22Rv1 (cell line): ENCODE data around the gene CPAMD8.
"Not testable (repeated sequence)": the region's sequence is repeated elsewhere in the genome, so short reads cannot be mapped to it uniquely, and the experiment has no call there.

Experiments used
- H3K27ac ChIP-seq: fragments of 450-650 bp; 2 replicates; pipeline ENCODE4 v1.5.1; 2017
- CTCF ChIP-seq: fragments of 450-650 bp; IDR thresholded peaks from 2 replicates; pipeline ENCODE4 v1.5.1; 2017; ENCODE audit warnings: mild to moderate bottlenecking
- ZFX ChIP-seq: fragments of 450-650 bp; IDR thresholded peaks from 2 replicates; pipeline ENCODE4 v1.6.1; 2017; ENCODE audit warnings: antibody characterized with exemption, borderline replicate concordance

Gene CPAMD8

DNA sequence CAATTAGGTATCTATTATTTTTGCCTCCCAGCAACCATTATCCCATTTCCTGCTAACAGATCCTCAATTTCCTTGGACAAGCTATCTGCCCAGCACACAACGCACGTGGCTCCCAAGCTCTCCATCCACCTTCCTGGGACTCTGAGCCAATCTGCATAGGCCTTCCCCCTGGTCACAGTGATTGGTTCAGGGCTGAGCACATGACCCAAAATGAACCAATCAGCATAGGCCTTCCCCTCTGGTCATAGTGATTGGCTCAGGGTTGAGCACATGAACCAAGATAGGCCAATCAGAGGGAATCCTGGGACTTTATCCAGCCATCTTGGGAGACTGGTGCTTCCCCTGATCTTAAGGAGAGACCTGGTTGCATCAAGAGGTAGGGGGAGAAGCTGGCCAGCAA, 5.8 kb downstream of the CPAMD8 start:
- TF ChIP-seq ZFX (no peak), CTCF (no peak)
- no peak overlapping the region for H3K27ac ChIP-seq

- H3K27ac ChIP-seq = no peak overlapping the region
- no peak for TF ChIP-seq ZFX
- TF ChIP-seq CTCF = no peak
Measured at GRCh38 chr19:17020385-17020784, 6.2 kb downstream of the CPAMD8 start.

GRCh38 chr19:17014212-17014861, 12.3 kb downstream of the CPAMD8 start:
- not testable (repeated sequence) for H3K27ac ChIP-seq

GRCh38 chr19:17011485-17011884, 15.1 kb downstream of the CPAMD8 start:
- TF ChIP-seq CTCF = no peak
- no peak for TF ChIP-seq ZFX

GRCh38 chr19:17006579-17006978, 20.0 kb downstream of the CPAMD8 start:
- no peak for TF ChIP-seq ZFX
- TF ChIP-seq CTCF = no peak
- no peak overlapping the region for H3K27ac ChIP-seq

More at GRCh38 chr19:17011485-17011884, 15.1 kb downstream of the CPAMD8 start:
- no peak overlapping the region for H3K27ac ChIP-seq

DNA sequence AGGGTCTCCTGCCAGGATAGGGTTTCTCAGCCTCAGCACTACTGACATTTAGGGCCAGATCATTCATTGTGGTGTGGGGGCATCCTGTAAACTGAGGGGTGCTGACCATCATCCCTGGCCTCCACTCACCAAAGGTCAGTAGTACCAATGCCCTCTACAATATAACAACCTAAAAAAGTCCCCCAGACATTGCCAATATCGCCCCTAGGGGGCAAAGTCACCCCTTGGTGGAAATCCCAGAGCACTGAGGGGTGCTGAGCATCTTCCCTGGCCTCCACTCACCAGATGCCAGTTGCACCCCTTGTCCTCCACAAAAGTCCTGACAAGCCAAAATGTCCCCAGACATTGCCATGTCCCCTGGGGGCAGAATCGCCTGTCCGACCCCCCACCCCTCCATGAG, 21.6 kb downstream of the CPAMD8 start:
- no peak overlapping the region for H3K27ac ChIP-seq
- TF ChIP-seq ZFX (no peak), CTCF (no peak)

DNA sequence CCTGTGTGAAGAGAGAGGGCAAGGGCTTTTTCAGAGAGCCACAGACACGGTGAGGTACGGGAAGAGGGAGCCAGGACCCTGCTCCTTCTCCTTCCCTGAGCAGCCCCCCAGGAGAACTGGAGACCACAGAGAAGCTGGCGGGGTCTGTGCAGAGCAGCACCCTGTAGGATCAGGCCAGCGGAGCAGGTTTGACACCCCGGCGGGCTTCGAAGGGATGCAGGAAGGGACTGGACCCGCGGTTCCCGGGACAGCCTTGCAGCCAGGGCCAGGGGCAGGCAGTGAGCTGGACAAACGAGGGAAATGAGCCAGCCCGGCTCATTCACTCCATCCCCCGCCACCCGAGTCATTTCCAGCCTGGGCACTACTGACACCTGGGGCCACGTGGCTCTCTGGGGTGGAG, 22.2 kb downstream of the CPAMD8 start:
- TF ChIP-seq ZFX (no peak), CTCF (no peak)

DNA sequence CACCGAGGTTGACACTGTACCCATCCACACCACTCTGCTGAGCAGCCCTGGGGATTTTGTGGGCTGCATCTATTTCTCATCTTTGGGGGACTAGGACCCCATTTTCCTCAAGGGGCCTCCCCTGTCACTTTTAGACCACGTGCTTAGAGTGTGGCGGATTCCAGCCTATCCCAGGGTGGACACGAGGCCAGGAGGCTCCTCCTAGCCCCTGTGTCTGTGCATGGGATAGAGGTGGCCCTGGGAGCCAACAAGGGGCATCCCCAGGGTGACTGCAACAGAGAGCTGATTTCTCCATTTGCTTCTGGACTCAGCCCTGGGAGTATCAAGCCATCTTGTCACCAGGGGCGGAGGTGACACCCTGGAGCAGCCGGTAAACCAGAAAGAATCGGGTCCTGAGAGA, 24.2 kb downstream of the CPAMD8 start:
- no peak for TF ChIP-seq CTCF
- TF ChIP-seq ZFX = no peak
- no peak overlapping the region for H3K27ac ChIP-seq

More for the DNA sequence above, 22.2 kb downstream of the CPAMD8 start:
- no peak overlapping the region for H3K27ac ChIP-seq
